Adrenal gland (tissue), 5 donors: ENCODE measurements around the gene LAPTM5.

Experiments used
- POLR2A ChIP-seq, 2 donors: fragments of 450-650 bp; IDR thresholded peaks; one replicate each; pipeline ENCODE4 v1.6.1; 2017; ENCODE audit warnings: antibody characterized with exemption in 2 of 2, mild to moderate bottlenecking in 2 of 2, moderate library complexity in 1 of 2
- TF ChIP-seq, protein P1 (sequence below), 6 experiments: fragments of 450-650 bp in 4 of 6; fragments of 200-600 bp in 2 of 6; sonication (generic) in 1 of 6; IDR thresholded peaks; 1 replicate in 5 of 6; 2 replicates in 1 of 6; pipeline versions ENCODE4 v1.5.1 to v1.8.0; 2016 to 2021; ENCODE audit warnings: antibody characterized with exemption in 6 of 6, mild to moderate bottlenecking in 2 of 6, moderate library complexity in 1 of 6
- donor health status: DM: no; HTN: no; CAD: no.

DNA sequence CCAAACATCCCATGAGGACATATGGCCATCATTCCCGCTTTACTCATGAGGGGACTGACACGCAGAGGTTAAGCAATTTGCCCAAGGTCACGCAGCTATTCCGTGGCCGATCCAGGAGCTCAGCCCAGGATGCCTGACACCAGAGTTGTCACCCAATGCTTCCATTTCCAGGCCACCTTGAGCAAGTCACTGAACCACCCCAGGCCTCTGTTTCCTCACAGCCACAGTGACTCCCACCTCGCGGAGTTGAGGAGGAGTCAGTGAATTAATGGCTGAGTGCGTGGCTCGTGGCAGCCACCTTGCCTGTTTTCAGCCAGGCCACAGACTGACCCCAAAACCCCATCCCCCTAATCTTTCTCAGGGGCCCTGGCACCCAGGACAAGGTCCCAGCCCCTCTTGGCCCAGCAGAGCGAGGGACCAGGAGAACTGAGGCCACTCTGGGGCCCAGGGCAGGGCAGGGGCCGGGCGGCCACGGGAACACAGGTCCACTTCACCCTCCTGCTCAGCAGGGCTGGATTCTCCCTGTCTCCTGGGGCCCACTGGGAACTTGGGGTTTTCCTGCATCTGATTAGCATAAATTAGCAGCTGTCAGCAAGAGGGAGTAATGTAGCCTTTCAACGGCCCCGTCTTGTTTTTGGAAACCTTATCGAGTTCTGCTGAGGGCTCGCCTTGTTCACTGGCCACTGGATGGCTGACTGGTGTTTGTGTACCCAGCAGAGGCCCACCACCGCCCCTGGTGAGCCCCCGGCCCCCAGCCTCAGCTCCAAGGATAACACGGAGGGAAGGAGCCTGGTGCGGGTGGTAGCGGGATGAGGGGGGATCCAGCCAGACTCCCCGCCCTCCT lies 19.7 kb upstream of the LAPTM5 start:
- TF ChIP-seq, protein P1, sequence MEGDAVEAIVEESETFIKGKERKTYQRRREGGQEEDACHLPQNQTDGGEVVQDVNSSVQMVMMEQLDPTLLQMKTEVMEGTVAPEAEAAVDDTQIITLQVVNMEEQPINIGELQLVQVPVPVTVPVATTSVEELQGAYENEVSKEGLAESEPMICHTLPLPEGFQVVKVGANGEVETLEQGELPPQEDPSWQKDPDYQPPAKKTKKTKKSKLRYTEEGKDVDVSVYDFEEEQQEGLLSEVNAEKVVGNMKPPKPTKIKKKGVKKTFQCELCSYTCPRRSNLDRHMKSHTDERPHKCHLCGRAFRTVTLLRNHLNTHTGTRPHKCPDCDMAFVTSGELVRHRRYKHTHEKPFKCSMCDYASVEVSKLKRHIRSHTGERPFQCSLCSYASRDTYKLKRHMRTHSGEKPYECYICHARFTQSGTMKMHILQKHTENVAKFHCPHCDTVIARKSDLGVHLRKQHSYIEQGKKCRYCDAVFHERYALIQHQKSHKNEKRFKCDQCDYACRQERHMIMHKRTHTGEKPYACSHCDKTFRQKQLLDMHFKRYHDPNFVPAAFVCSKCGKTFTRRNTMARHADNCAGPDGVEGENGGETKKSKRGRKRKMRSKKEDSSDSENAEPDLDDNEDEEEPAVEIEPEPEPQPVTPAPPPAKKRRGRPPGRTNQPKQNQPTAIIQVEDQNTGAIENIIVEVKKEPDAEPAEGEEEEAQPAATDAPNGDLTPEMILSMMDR (IDR thresholded peaks at IDR 0.05): no peak
- TF ChIP-seq POLR2A (IDR thresholded peaks at IDR 0.05): no peak
